Type B pancreatic cell (in vitro differentiated cells): Measurements from ENCODE around the gene PRDX5. TPM values are rescaled to one million over a fixed set of nuclear protein-coding genes. Genes with fewer than 3 reads are reported as not detected.
A peak's percentile ranks its signal among the peaks of the same experiment; 100 is the strongest.

Source experiments
- DNase-seq: peaks from one replicate; pipeline ENCODE4 v3.0.0; 2021; ENCODE audit warnings: mixed read lengths; ENCODE audit not compliant: unreplicated experiment; ENCODE audit errors: extremely low spot score
- H3K27ac Mint-ChIP-seq: 2 replicates; pipeline ENCODE4 v1.8.0; 2021; ENCODE audit warnings: mild to moderate bottlenecking, mixed read lengths
- H3K27me3 Mint-ChIP-seq: 2 replicates; pipeline ENCODE4 v1.8.0; 2021; ENCODE audit warnings: mixed read lengths
- H3K36me3 Mint-ChIP-seq: 2 replicates; pipeline ENCODE4 v1.8.0; 2021; ENCODE audit warnings: mixed read lengths
- H3K4me1 Mint-ChIP-seq: one replicate; pipeline ENCODE4 v1.8.0; 2021; ENCODE audit warnings: mixed read lengths; ENCODE audit not compliant: unreplicated experiment
- H3K4me3 Mint-ChIP-seq: 2 replicates; pipeline ENCODE4 v1.8.0; 2021; ENCODE audit warnings: mild to moderate bottlenecking, mixed read lengths
- H3K9me3 Mint-ChIP-seq: 2 replicates; pipeline ENCODE4 v1.8.0; 2021; ENCODE audit warnings: mixed read lengths
- total RNA-seq: library from RNA; stranded (reverse); gene quantifications from 2 replicates; pipeline ENCODE4 v1.2.1, GENCODE V29; 2021; ENCODE audit warnings: low replicate concordance
- TF ChIP-seq, protein P1 (sequence below): fragments of 200-600 bp; sonication (generic); conservative IDR thresholded peaks from 2 replicates; pipeline ENCODE4 v1.5.0; 2021; ENCODE audit warnings: antibody characterized with exemption, mild to moderate bottlenecking

The PRDX5 gene
- total RNA-seq, 1 donor from 2014 or later = 166 TPM

DNA sequence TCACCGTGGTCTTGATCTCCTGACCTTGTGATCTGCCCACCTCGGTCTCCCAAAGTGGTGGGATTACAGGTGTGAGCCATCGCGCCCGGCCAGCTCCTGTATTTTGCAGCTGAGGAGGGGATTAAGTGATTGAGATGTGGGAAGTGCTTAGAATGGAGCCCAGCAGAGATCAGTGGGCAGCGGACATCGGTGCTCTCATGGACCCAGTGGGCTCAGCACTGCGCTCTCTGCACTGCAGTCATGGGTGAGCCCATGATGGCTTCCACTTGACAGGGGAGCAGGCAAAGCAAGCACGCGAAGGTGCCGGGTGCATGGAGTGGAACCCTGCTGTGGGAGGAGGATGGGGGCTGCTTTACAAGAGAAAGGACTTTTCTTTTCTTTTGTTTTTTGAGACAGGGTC lies 13.0 kb downstream of the PRDX5 start:
- Mint-ChIP-seq H3K36me3 (no peaks in the 10 kb centered on the region), H3K9me3 (no peaks in the 10 kb centered on the region), H3K27ac (no peak overlapping the region), H3K4me3 (no peak overlapping the region), H3K4me1 (peaks cover 11% of the 10 kb centered on the region), H3K27me3 (peaks cover 3% of the 10 kb centered on the region)
- no peak for DNase-seq
- TF ChIP-seq, protein P1, sequence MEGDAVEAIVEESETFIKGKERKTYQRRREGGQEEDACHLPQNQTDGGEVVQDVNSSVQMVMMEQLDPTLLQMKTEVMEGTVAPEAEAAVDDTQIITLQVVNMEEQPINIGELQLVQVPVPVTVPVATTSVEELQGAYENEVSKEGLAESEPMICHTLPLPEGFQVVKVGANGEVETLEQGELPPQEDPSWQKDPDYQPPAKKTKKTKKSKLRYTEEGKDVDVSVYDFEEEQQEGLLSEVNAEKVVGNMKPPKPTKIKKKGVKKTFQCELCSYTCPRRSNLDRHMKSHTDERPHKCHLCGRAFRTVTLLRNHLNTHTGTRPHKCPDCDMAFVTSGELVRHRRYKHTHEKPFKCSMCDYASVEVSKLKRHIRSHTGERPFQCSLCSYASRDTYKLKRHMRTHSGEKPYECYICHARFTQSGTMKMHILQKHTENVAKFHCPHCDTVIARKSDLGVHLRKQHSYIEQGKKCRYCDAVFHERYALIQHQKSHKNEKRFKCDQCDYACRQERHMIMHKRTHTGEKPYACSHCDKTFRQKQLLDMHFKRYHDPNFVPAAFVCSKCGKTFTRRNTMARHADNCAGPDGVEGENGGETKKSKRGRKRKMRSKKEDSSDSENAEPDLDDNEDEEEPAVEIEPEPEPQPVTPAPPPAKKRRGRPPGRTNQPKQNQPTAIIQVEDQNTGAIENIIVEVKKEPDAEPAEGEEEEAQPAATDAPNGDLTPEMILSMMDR = no peak

DNA sequence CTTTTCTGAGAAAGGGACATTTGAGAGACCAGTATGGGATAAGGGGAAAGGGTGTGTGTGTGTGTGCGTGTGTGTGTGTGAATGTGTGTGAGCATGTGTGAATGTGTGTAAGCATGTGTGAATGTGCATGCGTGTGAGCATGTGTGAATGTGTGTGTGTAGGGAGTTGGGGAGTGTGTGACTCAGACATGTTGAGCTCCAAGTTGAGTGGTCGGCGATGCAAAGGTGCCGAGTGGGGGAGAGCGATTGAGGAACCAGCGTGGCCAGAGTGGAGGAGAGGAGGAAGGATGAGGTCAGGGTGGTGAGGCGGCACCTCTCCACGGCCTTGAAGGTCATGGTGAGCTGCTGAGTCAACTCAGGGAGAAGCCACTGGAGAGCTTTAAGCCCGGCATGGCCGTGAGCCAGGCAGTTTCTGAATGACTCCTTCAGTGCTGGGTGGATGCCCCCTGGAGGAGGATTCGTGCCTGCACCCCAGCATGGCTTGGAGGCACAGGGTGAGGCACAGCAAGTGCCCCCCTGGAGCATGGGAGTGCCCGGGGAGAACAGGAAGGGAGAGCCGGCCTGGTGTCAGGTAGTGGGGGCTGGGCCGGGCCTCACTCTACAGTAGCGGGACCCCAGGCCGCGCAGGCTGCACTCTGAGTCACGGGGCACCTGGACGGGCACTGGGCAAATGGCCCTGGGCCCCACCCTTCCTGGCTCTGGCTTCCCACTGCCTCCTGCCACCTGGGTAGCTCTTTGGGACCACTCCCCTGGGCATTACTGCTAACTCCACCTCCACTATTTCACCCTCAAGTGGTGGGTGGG lies 13.8 kb downstream of the PRDX5 start:
- H3K9me3 Mint-ChIP-seq = no peaks in the 10 kb centered on the region
- no peak overlapping the region for H3K4me3 Mint-ChIP-seq
- peak overlapping the region; percentile 35 for H3K27ac Mint-ChIP-seq
- no peak for DNase-seq
- H3K27me3 Mint-ChIP-seq = peaks cover 3% of the 10 kb centered on the region
- no peaks in the 10 kb centered on the region for H3K36me3 Mint-ChIP-seq
- TF ChIP-seq, protein P1 = peak; percentile 42
- H3K4me1 Mint-ChIP-seq = peaks cover 11% of the 10 kb centered on the region

DNA sequence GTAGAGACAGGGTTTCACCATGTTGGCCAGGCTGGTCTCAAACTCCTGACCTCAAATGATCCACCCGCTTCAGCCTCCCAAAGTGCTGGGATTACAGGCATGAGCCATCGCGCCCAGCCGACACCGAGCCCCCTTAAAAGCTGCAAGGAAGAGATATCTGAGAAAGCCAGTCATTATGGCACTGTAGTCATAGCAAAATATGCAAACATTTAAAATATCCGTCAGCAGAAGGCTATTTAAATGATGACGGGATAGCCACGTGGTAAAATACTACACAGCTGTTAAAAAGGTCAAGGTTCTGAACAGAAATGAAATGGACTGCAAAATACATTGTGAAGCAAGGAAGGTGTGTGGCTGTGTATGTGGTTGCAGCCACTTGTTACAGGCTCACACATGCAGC lies 15.6 kb downstream of the PRDX5 start:
- no peaks in the 10 kb centered on the region for H3K36me3 Mint-ChIP-seq
- H3K9me3 Mint-ChIP-seq = no peaks in the 10 kb centered on the region
- H3K4me3 Mint-ChIP-seq = no peak overlapping the region
- H3K4me1 Mint-ChIP-seq = peaks cover 11% of the 10 kb centered on the region
- no peak for DNase-seq
- H3K27ac Mint-ChIP-seq = peak overlapping the region; percentile 63
- peaks cover 3% of the 10 kb centered on the region for H3K27me3 Mint-ChIP-seq
- TF ChIP-seq, protein P1 = no peak

GRCh38 chr11:64334764-64335735 lies 17.1 kb downstream of the PRDX5 start:
- Mint-ChIP-seq H3K27me3 (peaks cover 7% of the 10 kb centered on the region), H3K4me1 (peaks cover 11% of the 10 kb centered on the region), H3K9me3 (no peaks in the 10 kb centered on the region), H3K4me3 (peak overlapping the region; percentile 63), H3K27ac (peak overlapping the region; percentile 94), H3K36me3 (no peaks in the 10 kb centered on the region)
- TF ChIP-seq, protein P1 = no peak
- DNase-seq = peak; percentile 73

DNA sequence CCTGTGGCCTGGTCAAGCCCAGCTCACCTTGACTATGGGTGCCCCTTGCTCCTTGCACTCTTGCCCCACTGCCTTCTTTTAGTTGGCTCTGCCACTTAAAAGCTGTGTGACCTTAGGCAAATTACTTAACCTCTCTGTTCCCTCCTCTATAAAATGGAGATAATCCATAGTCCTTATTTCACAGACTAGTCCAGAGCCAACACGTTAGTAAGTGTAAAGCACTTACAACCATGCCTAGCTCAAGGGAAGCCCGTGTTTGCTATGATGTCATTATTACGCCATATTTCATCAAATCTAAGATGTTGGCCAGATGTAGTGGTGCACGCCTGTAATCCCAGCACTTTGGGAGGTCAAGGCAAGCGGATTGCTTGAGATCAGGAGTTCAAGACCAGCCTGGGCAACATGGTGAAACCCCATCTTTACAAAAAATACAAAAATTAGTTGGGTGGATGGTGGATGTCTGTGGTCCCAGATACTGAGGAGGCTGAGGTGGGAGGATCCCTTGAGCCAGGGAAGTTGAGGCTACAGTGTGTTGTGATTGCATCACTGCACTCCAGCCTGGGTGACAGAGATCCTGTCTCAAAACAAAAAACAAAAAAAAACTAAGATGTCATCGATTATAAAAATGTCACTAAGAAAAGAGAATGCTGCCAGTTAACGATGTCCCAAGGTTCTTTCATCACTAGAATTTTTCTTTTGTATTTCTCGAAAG lies 19.8 kb downstream of the PRDX5 start:
- no peaks in the 10 kb centered on the region for H3K9me3 Mint-ChIP-seq
- peaks cover 9% of the 10 kb centered on the region for H3K4me1 Mint-ChIP-seq
- H3K4me3 Mint-ChIP-seq = no peak overlapping the region
- peaks cover 7% of the 10 kb centered on the region for H3K27me3 Mint-ChIP-seq
- no peak for DNase-seq
- peak overlapping the region; percentile 71 for H3K27ac Mint-ChIP-seq
- TF ChIP-seq, protein P1 = no peak
- no peaks in the 10 kb centered on the region for H3K36me3 Mint-ChIP-seq
